GM10248 (cell line): Measurements from ENCODE around the gene ANKEF1.

Experiments used
- CTCF ChIA-PET: fragments of 300-600 bp; sonication (Branson Sonifier 250); formaldehyde crosslinking; extraction: SDS; loops from one replicate; lab custom pipeline; 2021; ENCODE audit warnings: antibody characterized with exemption; lab: Yijun Ruan, JAX
- POLR2A ChIA-PET: fragments of 350-650 bp; sonication (Branson Sonifier 250); formaldehyde crosslinking; extraction: SDS; loops from one replicate; lab custom pipeline; 2020; ENCODE audit warnings: antibody characterized with exemption; lab: Yijun Ruan, JAX
- DNase-seq: peaks from one replicate; pipeline ENCODE4 v3.0.0; 2012; ENCODE audit errors: extremely low spot score
- CTCF ChIP-seq: IDR thresholded peaks from 2 replicates; pipeline ENCODE4 v1.5.1; 2012; ENCODE audit warnings: mild to moderate bottlenecking, low read depth; ENCODE audit errors: extremely low read depth, missing control alignments, control extremely low read depth

Gene ANKEF1

GRCh38 chr20:10064611-10065010, 29.8 kb downstream of the ANKEF1 start:
- POLR2A ChIA-PET, result no interaction called here
- DNase-seq, result no peak
- TF ChIP-seq CTCF, result no peak
- CTCF ChIA-PET, result interaction anchor here (0.9 to 1.2 kb wide), 3 partner anchors 10 to 17 kb away, joined by 3 read pairs; no protein-coding TSS in a partner anchor

GRCh38 chr20:10065154-10065833, 30.5 kb downstream of the ANKEF1 start:
- ChIA-PET CTCF (interaction anchor here (1.0 to 1.2 kb wide), 2 partner anchors 11 to 12 kb away, joined by 3 to 4 read pairs; no protein-coding TSS in a partner anchor), POLR2A (no interaction called here)
- DNase-seq, result no peak
- TF ChIP-seq CTCF, result no peak

GRCh38 chr20:10067321-10067720, 32.5 kb downstream of the ANKEF1 start:
- POLR2A ChIA-PET, result no interaction called here
- DNase-seq, result no peak
- TF ChIP-seq CTCF, result no peak
- CTCF ChIA-PET, result no interaction called here

GRCh38 chr20:10074513-10074912, 39.7 kb downstream of the ANKEF1 start:
- DNase-seq, result no peak
- ChIA-PET CTCF (no interaction called here), POLR2A (no interaction called here)
- TF ChIP-seq CTCF, result no peak

GRCh38 chr20:10075606-10076005, 40.8 kb downstream of the ANKEF1 start:
- TF ChIP-seq CTCF, result no peak
- DNase-seq, result no peak
- ChIA-PET POLR2A (no interaction called here), CTCF (interaction anchor here (1.8 to 4.8 kb wide), 2 partner anchors 10 to 15 kb away, joined by 9 to 32 read pairs; no protein-coding TSS in a partner anchor)

- CTCF ChIA-PET, result interaction anchor here (0.8 to 4.8 kb wide), 6 partner anchors 9 to 98 kb away, joined by 3 to 32 read pairs (median 4); no protein-coding TSS in a partner anchor
- POLR2A ChIA-PET, result no interaction called here
- DNase-seq, result no peak
- TF ChIP-seq CTCF, result no peak
Measured at GRCh38 chr20:10076126-10077080, 41.6 kb downstream of the ANKEF1 start.
